ENCODE measurements around the gene C19orf33.
"Not testable (repeated sequence)": the region's sequence is repeated elsewhere in the genome, so short reads cannot be mapped to it uniquely, and the experiment has no call there.

C19orf33 gene

DNA sequence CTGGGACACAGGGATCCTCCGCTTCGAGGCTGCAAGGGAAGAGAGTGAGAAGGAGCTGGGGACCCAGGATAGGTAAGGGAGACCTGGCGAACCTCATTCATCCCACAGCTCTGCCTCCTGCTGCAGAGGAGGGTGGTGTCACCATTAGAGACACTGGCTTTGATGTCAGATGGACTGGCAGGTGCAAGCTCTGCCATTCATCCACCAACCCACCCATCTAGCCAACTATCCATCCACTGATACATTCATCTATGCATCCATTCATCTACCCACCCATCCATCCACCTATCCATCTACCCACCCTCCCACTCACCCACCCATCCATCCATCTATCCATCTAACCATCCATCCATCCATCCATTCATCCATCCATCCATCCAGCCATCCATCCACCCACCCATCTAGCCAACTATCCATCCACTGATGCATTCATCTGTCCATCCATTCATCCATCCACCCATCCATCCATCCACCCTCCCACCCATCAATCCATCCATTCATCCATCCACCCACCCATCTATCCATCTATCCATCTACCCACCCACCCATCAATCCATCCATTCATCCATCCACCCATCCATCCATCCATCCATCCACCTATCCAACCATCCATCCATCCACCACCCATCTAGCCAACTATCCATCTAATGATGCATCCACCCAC, 5.7 kb downstream of the C19orf33 start:
- DNase-seq, result no peak

DNA sequence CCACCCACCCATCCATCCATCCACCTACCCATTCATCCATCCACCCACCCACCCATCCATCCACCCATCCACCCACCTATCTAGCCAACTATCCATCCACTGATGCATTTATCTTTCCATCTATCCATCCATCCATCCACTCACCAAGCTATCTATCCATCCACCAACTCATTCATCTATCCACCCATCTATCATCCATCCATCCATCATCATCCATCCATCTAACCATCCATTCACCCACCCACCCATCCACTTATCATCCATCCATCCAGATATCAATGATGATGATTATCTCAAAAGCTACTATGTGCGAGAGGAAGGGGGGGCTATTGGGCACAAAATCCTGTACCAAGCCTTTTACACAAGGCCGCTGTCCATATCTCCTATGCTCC, 6.2 kb downstream of the C19orf33 start:
- DNase-seq, result no peak

GRCh38 chr19:38310986-38311385, 6.9 kb downstream of the C19orf33 start:
- no peak for DNase-seq

- peak; percentile 94 for DNase-seq
Observed at GRCh38 chr19:38315657-38316476, 11.8 kb downstream of the C19orf33 start, which contains the start of gene YIF1B. Gene YIF1B (minus strand): TSS chr19:38315947. CDS start chr19:38315917, 30 bp downstream.

DNA sequence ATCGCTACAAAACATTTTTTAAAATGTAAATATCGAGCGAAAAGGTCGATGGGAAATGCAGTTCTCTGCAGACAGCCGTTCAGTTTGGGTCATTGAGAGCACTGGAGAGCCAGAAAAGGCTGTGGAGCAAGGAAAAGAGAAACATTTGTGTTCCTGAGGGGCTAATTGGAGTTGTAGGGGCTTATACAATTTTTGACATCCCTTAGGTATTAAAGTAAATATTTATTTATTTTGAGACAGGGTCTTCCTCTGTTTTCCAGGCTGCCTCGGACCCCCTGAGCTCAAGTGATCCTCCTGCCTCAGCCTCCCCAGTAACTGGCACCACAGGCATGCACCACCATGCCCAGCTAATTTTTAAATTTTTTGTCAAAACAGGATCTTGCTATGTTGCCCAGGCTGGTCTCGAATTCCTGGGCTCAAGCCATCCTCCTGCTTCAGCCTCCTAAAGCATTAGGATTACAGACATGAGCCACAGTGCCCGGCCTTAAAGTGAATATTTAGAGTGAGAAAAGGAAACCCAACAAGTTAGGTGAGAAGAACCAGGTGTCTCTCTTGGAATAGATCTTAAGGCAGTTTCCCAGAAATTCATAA, 12.5 kb downstream of the C19orf33 start:
- DNase-seq, result no peak

- peak; percentile 27 for DNase-seq
Observed at GRCh38 chr19:38317104-38317612, 13.1 kb downstream of the C19orf33 start.

GRCh38 chr19:38318660-38319059, 14.6 kb downstream of the C19orf33 start:
- DNase-seq, result no peak

- DNase-seq, result peak; percentile 17
Observed at GRCh38 chr19:38319421-38320258, 15.6 kb downstream of the C19orf33 start, which contains the start of gene KCNK6. Gene KCNK6 (plus strand): TSS chr19:38319845. CDS start chr19:38319951, 106 bp downstream.

- no peak for DNase-seq
Observed at GRCh38 chr19:38320969-38321339, 16.9 kb downstream of the C19orf33 start.

GRCh38 chr19:38321646-38322196, 17.7 kb downstream of the C19orf33 start:
- no peak for DNase-seq

DNA sequence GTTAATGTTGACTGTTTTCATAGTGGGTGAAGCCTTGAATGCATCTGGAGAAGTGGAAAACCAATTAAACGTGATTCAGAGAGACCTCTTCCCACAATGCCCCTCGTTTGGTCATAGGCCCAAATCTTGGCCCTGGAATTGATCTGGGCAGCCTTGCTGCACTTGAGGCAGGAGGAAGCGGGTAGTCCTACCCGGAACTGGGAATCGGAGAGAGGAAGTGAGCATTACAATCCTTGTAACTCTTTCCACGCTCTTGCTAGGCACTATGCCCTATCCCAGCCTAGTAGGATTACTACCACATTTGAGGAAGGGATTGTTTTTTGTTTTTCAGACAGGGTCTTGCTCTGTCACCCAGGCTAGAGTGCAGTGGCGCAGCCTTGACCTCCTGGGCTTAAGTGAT, 19.2 kb downstream of the C19orf33 start:
- DNase-seq, result no peak

- DNase-seq, result no peak
Observed at GRCh38 chr19:38324431-38324830, 20.4 kb downstream of the C19orf33 start.

- no peak for DNase-seq
Observed at GRCh38 chr19:38326591-38326990, 22.5 kb downstream of the C19orf33 start.

- DNase-seq, result no peak
Observed at GRCh38 chr19:38329651-38330050, 25.6 kb downstream of the C19orf33 start.

DNA sequence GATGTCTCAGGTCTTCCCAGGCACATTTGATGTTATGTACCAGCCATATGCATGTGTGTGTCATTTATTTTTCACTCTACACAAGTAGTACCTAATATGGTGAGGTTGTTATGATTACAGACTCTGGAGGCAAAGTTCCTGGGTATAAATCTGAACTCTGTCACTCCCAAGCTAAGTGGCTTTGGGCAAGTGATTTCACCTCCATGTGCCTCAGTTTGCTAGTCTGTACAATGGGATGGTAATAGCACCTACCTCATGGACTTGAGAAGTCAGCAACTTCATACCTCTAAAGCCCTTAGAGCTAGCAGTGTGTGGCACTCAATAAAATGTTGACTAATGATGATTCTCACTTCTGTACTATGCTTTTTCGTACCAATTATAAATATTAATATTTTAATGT, 27.7 kb downstream of the C19orf33 start:
- no peak for DNase-seq

GRCh38 chr19:38333245-38333644, 29.2 kb downstream of the C19orf33 start:
- DNase-seq, result no peak

- DNase-seq, result peak; percentile 92
Observed at GRCh38 chr19:38335949-38336637, 32.0 kb downstream of the C19orf33 start.

- peak; percentile 92 for DNase-seq
Observed at GRCh38 chr19:38336638-38337359, 32.7 kb downstream of the C19orf33 start.

GRCh38 chr19:38337360-38337653, 33.3 kb downstream of the C19orf33 start:
- no peak for DNase-seq

- not testable (repeated sequence) for DNase-seq
Observed at GRCh38 chr19:38339011-38339410, 35.0 kb downstream of the C19orf33 start.

DNA sequence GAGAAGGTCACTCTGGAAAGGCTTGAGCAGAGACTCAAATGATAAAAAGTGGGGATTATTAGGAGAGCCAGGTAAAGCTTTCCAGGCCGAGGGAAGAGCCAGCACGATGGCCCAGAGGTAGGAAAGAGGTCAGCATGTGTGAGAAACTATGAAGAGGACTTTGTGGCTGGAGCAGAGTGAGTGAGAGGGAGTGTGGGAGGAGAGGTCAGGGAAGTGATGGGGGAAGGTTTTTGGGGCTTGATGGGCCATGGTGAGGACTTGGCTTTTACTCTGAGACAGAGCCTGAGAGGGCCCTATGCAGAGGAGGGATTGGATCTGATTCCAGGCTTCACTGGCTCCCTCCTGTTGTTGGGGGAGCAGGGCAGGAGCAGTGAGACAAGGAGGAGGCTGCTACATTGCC, 36.9 kb downstream of the C19orf33 start:
- DNase-seq, result no peak

Measured in activated effector memory CD4-positive, alpha-beta T cell treated with Interleukin-2 at 50 U/mL for 16 hours (primary cell).